Measurements from ENCODE around the gene UTP11.

Gene UTP11

DNA sequence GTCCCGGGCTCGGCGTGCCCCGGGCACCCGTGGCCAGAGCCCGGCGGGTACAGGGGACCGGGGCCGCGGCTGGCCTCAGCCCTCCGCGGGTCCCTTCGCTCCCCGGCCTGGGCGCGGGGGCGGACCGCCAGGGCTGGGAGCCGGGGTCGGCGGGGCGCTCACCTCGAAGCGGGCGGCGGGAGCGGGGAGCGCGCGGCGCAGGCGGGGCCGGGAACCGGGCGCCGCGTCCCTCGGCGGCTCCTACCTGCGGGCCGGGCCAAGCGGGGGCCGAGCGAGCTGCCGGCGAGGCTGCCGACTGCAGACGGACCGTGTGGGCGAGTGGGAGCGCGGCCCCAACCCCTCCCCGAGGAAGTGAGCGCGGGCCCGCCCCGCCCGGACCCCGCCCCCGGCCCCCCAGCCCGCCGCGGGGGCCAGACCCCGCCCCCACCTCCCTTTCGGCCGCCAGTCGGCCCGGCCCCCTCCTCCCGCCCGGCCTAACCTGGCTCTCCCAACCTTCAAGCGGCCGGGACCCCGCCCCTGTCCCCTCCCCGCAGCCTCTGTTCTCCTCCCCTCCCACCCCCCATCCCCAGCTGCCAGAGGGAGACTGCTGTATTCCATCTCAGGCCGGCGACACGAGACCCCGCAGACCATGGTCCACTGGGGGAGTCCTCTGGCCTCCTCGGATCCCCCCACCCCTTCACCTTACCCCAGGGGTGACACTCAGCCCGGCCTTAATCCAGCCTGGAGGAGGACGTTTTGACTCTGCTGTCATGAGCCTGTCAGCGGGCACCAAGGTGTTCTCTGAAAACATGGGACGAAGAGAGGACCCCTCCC is 7.1 kb upstream of the UTP11 start, which contains the start of gene FHL3:
TSS of gene FHL3 (minus strand) at position 320 of the 813 bp plus-strand sequence. CDS start 6,102 bp downstream, outside the sequence.
- H3K4me2 ChIP-seq (ENCODE audit: low read length) = peak within 1 kb of the TSS; percentile 97
- H3K27me3 ChIP-seq (ENCODE audit: control insufficient read depth, insufficient read depth, low read length) = no peaks in the 10 kb centered on the region
- H3K4me3 ChIP-seq (ENCODE audit: low read length) = peak within 1 kb of the TSS; percentile 86
- peak within 1 kb of the TSS; percentile 80 for H3K9ac ChIP-seq (ENCODE audit: low read depth, low read length)
- H3K36me3 ChIP-seq (ENCODE audit: insufficient read depth, low read length) = no peaks in the 10 kb centered on the region
- H3K4me1 ChIP-seq (ENCODE audit: control insufficient read depth, insufficient read depth, low read length) = peaks cover 49% of the 10 kb centered on the region
- no peaks in the 10 kb centered on the region for H3K9me3 ChIP-seq (replicated peaks; ENCODE audit: low read length)

DNA sequence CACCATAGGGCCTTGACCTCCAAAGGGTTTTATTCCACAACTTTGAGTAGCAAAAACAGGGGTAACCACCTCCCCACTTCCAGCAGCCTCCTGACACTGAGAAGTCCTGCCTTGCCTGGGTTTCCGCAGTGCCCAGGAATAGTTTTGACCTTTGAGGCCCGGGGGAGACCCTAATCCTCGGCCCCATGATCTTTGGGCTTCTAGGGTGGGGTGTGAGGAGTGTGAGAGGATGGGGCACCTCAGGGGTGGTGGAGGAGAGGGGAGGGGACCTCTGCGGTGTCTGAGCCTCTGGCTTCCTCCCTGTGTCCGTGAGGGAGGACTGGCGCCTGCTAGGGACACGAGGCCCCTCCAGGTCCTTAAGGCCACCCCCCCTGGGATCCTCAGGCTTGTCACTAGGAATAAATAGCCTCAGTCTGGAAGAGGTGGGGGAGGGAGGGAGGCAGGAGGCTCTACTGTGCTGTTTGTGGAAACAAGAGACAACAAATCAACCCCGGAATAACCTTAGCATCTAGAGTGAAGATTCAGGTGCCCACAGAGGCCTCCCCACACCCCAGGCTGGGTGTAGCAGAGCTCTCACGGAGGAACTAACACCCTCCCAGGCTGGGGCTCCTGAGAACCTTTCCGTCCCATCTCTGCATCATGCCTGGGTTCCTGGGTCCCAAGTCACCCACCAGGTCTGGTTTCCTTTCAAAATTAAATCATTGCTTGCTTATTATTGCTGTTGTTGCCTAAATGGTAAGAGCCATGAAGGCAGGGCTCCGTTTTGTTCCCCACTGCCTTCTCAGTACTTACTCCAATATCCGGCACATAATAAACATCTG is 6.3 kb upstream of the UTP11 start:
- H3K9ac ChIP-seq (ENCODE audit: low read depth, low read length) = no peak overlapping the region
- no peaks in the 10 kb centered on the region for H3K27me3 ChIP-seq (ENCODE audit: control insufficient read depth, insufficient read depth, low read length)
- H3K9me3 ChIP-seq (replicated peaks; ENCODE audit: low read length) = no peaks in the 10 kb centered on the region
- peaks cover 41% of the 10 kb centered on the region for H3K4me1 ChIP-seq (ENCODE audit: control insufficient read depth, insufficient read depth, low read length)
- H3K36me3 ChIP-seq (ENCODE audit: insufficient read depth, low read length) = no peaks in the 10 kb centered on the region
- peak overlapping the region; percentile 35 for H3K4me3 ChIP-seq (ENCODE audit: low read length)
- peak overlapping the region; percentile 50 for H3K4me2 ChIP-seq (ENCODE audit: low read length)

DNA sequence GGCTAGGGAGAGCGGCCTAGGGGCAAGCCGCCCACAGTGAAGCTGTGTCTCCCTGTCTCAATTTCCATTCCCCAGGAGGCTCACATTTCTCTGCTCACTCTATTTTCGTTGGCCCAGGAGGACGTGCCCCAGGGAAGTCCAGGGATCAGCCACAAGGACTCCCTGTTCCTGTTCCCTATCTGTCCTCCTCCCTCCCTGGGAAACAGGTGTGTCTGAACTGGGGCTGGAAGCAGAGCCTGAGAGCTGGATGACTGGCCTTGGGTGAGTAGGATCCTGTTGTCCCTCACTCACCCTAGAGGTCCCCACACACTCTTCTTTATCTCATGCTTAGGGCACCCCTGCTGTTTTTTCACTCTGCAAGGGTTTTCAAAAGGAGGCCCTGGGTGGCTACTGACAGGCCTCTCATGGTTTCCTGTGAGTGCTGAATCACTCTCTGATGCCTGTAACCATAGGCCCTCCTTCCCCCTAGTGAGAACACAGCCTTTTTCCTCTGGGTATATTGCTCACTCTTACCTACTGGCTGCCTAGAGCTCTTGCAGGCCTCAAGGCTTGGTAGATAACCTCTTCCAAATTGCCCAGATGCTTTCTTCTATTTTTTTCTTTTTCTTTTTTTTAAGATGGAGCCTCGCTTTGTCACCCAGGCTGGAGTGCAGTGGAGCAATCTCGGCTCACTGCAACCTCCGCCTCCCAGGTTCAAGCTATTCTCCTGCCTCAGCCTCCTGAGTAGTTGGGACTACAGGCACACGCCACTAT is 3.3 kb upstream of the UTP11 start:
- Histone ChIP-seq H3K9me3 (replicated peaks; ENCODE audit: low read length) (no peaks in the 10 kb centered on the region), H3K27me3 (ENCODE audit: control insufficient read depth, insufficient read depth, low read length) (no peaks in the 10 kb centered on the region), H3K4me3 (ENCODE audit: low read length) (no peak overlapping the region), H3K4me2 (ENCODE audit: low read length) (no peak overlapping the region), H3K9ac (ENCODE audit: low read depth, low read length) (peak overlapping the region; percentile 25), H3K36me3 (ENCODE audit: insufficient read depth, low read length) (no peaks in the 10 kb centered on the region), H3K4me1 (ENCODE audit: control insufficient read depth, insufficient read depth, low read length) (peaks cover 28% of the 10 kb centered on the region)

DNA sequence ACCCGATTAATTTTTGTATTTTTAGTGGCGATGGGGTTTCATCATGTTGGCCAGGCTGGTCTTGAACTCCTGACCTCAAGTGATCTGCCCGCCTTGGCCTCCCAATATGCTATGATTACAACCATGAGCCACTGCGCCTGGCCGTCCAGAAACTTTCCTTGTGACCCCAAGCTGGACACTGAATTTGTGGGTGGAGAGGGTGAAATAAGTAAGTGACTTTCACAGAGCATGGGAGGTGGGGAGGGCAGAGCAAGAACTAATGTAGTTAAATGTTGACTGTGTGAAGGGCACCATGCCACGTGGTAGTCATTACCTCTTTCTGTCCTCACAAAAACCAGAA is 2.7 kb upstream of the UTP11 start:
- Histone ChIP-seq H3K9me3 (replicated peaks; ENCODE audit: low read length) (no peaks in the 10 kb centered on the region), H3K36me3 (ENCODE audit: insufficient read depth, low read length) (no peaks in the 10 kb centered on the region), H3K27me3 (ENCODE audit: control insufficient read depth, insufficient read depth, low read length) (no peaks in the 10 kb centered on the region), H3K4me1 (ENCODE audit: control insufficient read depth, insufficient read depth, low read length) (peaks cover 33% of the 10 kb centered on the region), H3K9ac (ENCODE audit: low read depth, low read length) (peak overlapping the region; percentile 25), H3K4me2 (ENCODE audit: low read length) (no peak overlapping the region), H3K4me3 (ENCODE audit: low read length) (no peak overlapping the region)

DNA sequence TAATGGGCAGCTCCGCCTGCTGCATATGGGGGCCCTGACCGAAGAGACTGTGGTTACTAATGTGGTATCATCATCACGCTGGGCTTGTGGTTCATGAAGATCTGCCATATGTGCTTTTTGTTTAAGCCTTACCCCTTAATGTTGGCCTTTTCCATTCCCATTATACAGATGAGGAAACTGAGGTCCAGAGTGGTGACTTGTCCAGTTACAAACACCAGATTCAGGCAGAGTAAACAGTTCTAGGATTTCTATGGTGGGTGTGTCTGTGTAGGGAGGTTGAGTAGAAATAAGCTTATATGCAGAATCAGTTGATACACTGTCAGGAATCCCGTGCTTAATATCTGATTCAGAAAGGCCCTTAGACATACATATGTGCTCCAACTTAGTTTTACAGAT is 691 bp downstream of the UTP11 start:
- H3K4me3 ChIP-seq (ENCODE audit: low read length) = peak overlapping the region; percentile 86
- peaks cover 13% of the 10 kb centered on the region for H3K36me3 ChIP-seq (ENCODE audit: insufficient read depth, low read length)
- no peaks in the 10 kb centered on the region for H3K9me3 ChIP-seq (replicated peaks; ENCODE audit: low read length)
- peaks cover 34% of the 10 kb centered on the region for H3K4me1 ChIP-seq (ENCODE audit: control insufficient read depth, insufficient read depth, low read length)
- H3K9ac ChIP-seq (ENCODE audit: low read depth, low read length) = peak overlapping the region; percentile 96
- no peaks in the 10 kb centered on the region for H3K27me3 ChIP-seq (ENCODE audit: control insufficient read depth, insufficient read depth, low read length)
- peak overlapping the region; percentile 78 for H3K4me2 ChIP-seq (ENCODE audit: low read length)

DNA sequence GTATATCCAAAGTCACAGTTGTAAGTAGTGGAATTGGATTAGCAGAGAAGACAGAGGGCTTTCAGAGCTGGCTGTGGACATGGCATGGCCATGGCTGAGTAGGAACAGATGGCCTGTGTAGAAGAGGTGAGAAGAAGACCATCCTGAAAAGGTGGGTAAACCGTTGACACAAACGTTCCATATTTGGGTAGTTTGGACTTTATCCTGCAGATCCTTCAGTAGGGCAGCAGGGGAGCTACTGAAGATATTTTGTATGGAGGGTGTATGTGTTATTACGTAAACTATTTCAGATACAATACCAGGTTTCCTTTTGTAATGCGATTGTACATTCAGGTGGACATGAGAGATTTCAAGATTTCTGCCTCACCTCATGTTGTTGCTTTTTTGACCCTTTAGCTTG is 1.6 kb downstream of the UTP11 start:
- Histone ChIP-seq H3K4me3 (ENCODE audit: low read length) (peak overlapping the region; percentile 18), H3K4me2 (ENCODE audit: low read length) (peak overlapping the region; percentile 78), H3K36me3 (ENCODE audit: insufficient read depth, low read length) (peaks cover 20% of the 10 kb centered on the region), H3K4me1 (ENCODE audit: control insufficient read depth, insufficient read depth, low read length) (peaks cover 27% of the 10 kb centered on the region), H3K9me3 (replicated peaks; ENCODE audit: low read length) (no peaks in the 10 kb centered on the region), H3K27me3 (ENCODE audit: control insufficient read depth, insufficient read depth, low read length) (no peaks in the 10 kb centered on the region), H3K9ac (ENCODE audit: low read depth, low read length) (peak overlapping the region; percentile 2)

DNA sequence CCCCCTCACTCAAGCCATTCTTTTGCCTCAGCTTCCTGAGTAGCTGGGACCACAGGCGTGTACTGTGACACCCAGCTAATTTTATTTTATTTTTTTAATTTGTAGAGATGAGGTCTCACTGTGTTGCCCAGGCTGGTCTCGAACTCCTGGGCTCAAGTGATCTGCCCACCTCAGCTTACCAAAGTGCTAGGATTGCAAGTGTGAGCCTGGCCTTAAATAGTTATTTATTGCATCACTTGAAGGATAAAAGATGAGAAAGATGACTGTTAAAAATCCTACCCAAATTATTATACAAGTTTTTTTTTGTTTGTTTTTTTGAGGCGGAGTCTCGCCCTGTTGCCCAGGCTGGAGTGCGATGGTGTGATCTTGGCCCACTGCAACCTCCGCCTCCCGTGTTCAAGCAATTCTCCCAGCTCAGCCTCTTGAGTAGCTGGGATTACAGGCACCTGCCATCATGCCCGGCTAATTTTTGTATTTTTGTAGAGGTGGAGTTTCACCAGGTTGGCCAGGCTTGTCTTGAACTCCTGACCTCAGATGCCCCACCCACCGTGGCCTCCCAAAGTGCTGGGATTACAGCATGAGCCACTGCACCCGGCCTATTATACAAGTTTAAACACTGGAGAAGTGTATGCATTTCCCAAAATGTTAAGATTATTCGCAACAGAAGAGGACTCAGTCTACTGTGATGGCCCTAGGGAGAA is 2.3 kb downstream of the UTP11 start:
- no peaks in the 10 kb centered on the region for H3K27me3 ChIP-seq (ENCODE audit: control insufficient read depth, insufficient read depth, low read length)
- H3K4me3 ChIP-seq (ENCODE audit: low read length) = no peak overlapping the region
- peaks cover 26% of the 10 kb centered on the region for H3K4me1 ChIP-seq (ENCODE audit: control insufficient read depth, insufficient read depth, low read length)
- no peak overlapping the region for H3K9ac ChIP-seq (ENCODE audit: low read depth, low read length)
- H3K36me3 ChIP-seq (ENCODE audit: insufficient read depth, low read length) = peaks cover 25% of the 10 kb centered on the region
- H3K4me2 ChIP-seq (ENCODE audit: low read length) = peak overlapping the region; percentile 78
- H3K9me3 ChIP-seq (replicated peaks; ENCODE audit: low read length) = no peaks in the 10 kb centered on the region

DNA sequence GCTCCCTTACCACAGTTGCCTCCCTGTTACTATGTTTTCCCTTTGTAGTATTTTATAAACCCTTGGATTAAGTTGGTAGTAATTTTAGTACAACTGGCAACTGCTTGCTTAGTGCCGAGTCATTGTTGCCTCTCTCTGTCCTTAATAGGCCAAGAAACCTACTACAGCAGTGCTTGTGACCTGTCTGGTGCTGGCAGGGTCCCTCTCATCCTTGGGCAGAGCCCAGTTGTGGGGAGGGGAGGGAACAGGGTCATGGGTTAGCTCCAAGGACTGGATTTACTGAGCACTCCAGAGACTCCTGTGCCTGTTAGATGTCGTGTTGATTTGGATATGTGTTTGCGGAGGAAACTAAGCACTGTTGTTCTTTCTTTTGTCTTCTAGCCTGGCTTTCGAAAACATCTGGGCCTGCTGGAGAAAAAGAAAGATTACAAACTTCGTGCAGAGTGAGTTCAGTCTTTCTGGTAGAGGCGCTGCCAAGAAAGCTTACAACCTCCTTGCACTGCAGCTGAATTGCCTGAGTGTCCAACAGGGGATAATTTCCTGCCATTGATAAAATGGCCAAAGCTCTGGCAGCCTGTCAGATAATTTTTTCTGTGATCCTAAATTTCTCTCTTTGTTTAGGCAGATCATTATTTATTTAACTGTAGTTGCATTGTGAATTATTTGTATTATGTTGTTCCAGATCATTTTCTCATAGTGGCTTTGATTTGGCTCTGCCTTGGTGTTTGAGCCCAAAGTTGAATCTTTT is 3.6 kb downstream of the UTP11 start:
- Histone ChIP-seq H3K27me3 (ENCODE audit: control insufficient read depth, insufficient read depth, low read length) (no peaks in the 10 kb centered on the region), H3K4me2 (ENCODE audit: low read length) (no peak overlapping the region), H3K9ac (ENCODE audit: low read depth, low read length) (peak overlapping the region; percentile 16), H3K4me1 (ENCODE audit: control insufficient read depth, insufficient read depth, low read length) (peaks cover 35% of the 10 kb centered on the region), H3K9me3 (replicated peaks; ENCODE audit: low read length) (no peaks in the 10 kb centered on the region), H3K36me3 (ENCODE audit: insufficient read depth, low read length) (peaks cover 30% of the 10 kb centered on the region), H3K4me3 (ENCODE audit: low read length) (no peak overlapping the region)

DNA sequence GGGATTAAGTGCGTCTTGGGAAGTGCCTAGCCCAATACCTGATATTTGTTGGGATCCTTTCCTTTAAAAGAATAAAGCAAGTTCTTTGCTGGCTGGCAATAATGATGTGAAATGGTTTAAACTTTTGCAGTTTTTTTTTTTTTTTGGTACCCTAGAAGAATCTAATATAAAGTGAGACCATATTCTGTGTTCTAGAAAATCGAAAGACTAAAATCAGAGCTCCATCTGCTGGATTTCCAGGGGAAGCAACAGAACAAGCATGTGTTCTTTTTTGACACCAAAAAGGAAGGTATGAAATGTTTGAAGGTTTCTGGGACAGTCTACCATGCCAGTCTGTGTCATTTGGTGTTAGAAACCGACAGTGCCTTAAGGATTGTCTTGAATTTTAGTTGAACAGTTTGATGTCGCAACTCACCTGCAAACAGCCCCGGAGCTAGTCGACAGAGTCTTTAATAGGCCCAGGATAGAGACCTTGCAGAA is 6.4 kb downstream of the UTP11 start:
- no peaks in the 10 kb centered on the region for H3K9me3 ChIP-seq (replicated peaks; ENCODE audit: low read length)
- H3K4me1 ChIP-seq (ENCODE audit: control insufficient read depth, insufficient read depth, low read length) = peaks cover 24% of the 10 kb centered on the region
- peaks cover 52% of the 10 kb centered on the region for H3K36me3 ChIP-seq (ENCODE audit: insufficient read depth, low read length)
- no peak overlapping the region for H3K4me3 ChIP-seq (ENCODE audit: low read length)
- no peaks in the 10 kb centered on the region for H3K27me3 ChIP-seq (ENCODE audit: control insufficient read depth, insufficient read depth, low read length)
- H3K9ac ChIP-seq (ENCODE audit: low read depth, low read length) = no peak overlapping the region
- H3K4me2 ChIP-seq (ENCODE audit: low read length) = no peak overlapping the region

DNA sequence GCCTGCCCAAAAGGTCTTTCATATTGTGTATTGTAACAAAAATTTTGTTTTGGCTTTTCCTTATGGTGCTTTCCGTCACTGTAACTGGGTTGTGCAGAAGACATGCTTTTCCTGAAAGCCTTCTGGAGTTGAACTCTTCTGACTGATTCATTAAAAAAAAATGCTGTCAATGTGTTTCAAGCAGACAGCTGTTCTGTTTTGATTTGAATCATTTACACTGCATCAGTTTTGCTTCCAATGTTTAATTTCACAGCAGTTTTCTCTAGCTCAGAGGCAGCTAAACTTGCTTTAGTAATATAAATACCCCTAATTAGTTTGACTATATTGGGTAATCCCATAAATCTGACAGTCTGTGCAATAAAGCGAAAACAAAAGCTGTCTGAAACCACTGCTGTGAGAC is 7.9 kb downstream of the UTP11 start:
- Histone ChIP-seq H3K36me3 (ENCODE audit: insufficient read depth, low read length) (peaks cover 63% of the 10 kb centered on the region), H3K4me3 (ENCODE audit: low read length) (no peak overlapping the region), H3K9me3 (replicated peaks; ENCODE audit: low read length) (no peaks in the 10 kb centered on the region), H3K9ac (ENCODE audit: low read depth, low read length) (peak overlapping the region; percentile 9), H3K4me2 (ENCODE audit: low read length) (peak overlapping the region; percentile 52), H3K27me3 (ENCODE audit: control insufficient read depth, insufficient read depth, low read length) (no peaks in the 10 kb centered on the region), H3K4me1 (ENCODE audit: control insufficient read depth, insufficient read depth, low read length) (peaks cover 13% of the 10 kb centered on the region)
